Measurements from ENCODE around the gene RAB40C.
A peak's percentile ranks its signal among the peaks of the same experiment; 100 is the strongest.

Gene RAB40C

DNA sequence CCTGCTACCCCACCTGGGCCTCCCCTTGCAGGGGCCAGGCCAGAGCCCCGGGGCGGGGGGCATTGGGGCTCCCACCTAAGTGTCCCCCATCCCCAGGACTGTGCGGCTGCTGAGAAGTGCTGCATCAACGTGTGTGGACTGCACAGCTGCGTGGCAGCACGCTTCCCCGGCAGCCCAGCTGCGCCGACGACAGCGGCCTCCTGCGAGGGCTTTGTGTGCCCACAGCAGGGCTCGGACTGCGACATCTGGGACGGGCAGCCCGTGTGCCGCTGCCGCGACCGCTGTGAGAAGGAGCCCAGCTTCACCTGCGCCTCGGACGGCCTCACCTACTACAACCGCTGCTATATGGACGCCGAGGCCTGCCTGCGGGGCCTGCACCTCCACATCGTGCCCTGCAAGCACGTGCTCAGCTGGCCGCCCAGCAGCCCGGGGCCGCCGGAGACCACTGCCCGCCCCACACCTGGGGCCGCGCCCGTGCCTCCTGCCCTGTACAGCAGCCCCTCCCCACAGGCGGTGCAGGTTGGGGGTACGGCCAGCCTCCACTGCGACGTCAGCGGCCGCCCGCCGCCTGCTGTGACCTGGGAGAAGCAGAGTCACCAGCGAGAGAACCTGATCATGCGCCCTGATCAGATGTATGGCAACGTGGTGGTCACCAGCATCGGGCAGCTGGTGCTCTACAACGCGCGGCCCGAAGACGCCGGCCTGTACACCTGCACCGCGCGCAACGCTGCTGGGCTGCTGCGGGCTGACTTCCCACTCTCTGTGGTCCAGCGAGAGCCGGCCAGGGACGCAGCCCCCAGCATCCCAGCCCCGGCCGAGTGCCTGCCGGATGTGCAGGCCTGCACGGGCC lies 42.8 kb downstream of the RAB40C start:
- TF ChIP-seq, protein P1, sequence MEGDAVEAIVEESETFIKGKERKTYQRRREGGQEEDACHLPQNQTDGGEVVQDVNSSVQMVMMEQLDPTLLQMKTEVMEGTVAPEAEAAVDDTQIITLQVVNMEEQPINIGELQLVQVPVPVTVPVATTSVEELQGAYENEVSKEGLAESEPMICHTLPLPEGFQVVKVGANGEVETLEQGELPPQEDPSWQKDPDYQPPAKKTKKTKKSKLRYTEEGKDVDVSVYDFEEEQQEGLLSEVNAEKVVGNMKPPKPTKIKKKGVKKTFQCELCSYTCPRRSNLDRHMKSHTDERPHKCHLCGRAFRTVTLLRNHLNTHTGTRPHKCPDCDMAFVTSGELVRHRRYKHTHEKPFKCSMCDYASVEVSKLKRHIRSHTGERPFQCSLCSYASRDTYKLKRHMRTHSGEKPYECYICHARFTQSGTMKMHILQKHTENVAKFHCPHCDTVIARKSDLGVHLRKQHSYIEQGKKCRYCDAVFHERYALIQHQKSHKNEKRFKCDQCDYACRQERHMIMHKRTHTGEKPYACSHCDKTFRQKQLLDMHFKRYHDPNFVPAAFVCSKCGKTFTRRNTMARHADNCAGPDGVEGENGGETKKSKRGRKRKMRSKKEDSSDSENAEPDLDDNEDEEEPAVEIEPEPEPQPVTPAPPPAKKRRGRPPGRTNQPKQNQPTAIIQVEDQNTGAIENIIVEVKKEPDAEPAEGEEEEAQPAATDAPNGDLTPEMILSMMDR (IDR thresholded peaks at IDR 0.05; ENCODE audit: extremely low read depth, missing control alignments), result no peak
- no peak for DNase-seq (ENCODE audit: low spot score)

DNA sequence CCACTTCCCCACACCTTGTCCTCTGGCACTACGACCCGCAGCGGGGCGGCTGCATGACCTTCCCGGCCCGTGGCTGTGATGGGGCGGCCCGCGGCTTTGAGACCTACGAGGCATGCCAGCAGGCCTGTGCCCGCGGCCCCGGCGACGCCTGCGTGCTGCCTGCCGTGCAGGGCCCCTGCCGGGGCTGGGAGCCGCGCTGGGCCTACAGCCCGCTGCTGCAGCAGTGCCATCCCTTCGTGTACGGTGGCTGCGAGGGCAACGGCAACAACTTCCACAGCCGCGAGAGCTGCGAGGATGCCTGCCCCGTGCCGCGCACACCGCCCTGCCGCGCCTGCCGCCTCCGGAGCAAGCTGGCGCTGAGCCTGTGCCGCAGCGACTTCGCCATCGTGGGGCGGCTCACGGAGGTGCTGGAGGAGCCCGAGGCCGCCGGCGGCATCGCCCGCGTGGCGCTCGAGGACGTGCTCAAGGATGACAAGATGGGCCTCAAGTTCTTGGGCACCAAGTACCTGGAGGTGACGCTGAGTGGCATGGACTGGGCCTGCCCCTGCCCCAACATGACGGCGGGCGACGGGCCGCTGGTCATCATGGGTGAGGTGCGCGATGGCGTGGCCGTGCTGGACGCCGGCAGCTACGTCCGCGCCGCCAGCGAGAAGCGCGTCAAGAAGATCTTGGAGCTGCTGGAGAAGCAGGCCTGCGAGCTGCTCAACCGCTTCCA lies 43.6 kb downstream of the RAB40C start:
- TF ChIP-seq, protein P1 (IDR thresholded peaks at IDR 0.05; ENCODE audit: extremely low read depth, missing control alignments), result no peak

DNA sequence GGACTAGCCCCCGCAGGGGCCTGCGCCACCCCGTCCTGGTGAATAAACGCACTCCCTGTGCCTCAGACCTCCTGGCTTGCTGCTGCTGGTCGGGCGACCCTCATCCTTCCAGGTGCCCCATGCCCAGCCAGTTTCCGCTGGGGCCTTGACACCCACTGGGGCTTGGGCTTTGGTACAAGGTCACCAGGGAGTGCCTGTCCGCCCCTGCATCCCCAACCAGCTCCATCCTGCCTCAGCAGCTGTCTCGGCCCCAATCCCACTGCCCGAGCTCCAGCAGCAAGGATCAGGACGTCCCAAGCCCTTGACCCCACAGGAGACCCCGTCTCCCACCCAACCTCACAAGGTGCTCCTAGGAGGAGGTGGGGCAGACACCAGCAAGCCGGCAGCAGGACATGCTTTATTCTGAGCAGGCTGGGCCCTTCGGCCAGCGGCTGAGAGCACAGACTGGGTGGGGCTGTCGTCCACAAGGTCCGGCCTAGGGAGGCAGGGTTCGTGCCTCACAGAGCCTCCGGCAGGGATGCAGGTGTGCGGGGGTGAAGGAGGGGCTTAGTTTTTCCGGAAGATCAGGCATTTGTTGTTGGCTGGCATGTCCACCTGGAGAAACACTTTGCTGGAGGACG lies 44.3 kb downstream of the RAB40C start:
- no peak for DNase-seq (ENCODE audit: low spot score)
- TF ChIP-seq, protein P1 (IDR thresholded peaks at IDR 0.05; ENCODE audit: extremely low read depth, missing control alignments), result no peak

More for the DNA sequence above, 43.6 kb downstream of the RAB40C start:
- no peak for DNase-seq (ENCODE audit: low spot score)

DNA sequence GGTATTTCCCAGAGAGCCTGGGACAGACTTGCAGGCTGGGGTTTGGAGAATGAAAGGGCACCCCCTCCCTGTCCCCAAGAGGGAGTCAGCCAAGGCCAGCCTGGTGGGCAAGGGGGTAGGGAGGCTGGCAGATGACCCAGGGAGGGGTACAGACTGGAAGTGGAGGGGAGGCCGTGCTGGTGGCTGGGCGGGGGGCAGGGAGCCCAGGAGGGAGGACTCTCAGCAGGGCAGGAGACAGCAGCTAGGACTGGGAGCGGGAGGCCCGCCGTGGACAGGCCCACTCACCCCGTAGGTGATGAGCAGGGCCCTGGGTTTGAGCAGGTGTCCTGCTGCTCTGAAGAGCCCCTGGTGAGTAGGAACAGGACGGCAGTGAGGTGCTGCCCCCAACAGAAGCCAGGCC lies 45.1 kb downstream of the RAB40C start:
- TF ChIP-seq, protein P1 (IDR thresholded peaks at IDR 0.05; ENCODE audit: extremely low read depth, missing control alignments), result no peak

DNA sequence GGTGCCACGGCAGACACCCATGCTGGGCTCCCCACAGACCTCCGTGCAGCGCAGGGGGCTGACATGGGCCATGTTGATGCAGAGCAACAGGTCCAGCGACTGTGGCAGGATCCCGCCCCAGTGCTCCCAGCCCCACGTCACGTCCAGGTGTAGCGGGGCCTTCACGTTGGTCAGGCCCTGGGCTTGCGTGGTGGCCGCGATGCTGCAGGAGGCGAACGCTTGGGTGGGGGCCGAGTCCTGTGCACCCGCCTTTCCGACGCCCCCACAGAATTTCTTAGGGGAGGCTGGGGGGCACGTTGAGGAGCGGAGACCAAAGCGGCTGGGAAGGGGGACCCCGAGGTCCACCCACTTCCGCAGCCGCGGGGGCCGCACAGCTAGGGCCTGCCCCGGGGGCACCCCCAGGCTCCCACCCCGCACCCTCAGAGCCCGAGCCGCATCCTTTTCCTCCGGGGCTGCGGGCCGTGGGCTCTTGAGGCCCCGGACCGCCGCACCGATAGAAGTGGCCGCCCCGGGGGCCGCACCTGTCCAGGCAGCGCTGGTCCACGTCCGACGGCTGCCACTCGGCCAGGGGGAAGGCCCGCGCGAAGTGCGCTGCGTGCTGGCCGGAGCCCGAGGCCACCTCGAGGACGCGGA lies 45.8 kb downstream of the RAB40C start:
- DNase-seq (ENCODE audit: low spot score), result peak; percentile 39
- TF ChIP-seq, protein P1 (IDR thresholded peaks at IDR 0.05; ENCODE audit: extremely low read depth, missing control alignments), result no peak

More for the DNA sequence above, 45.1 kb downstream of the RAB40C start:
- peak; percentile 29 for DNase-seq (ENCODE audit: low spot score)

DNA sequence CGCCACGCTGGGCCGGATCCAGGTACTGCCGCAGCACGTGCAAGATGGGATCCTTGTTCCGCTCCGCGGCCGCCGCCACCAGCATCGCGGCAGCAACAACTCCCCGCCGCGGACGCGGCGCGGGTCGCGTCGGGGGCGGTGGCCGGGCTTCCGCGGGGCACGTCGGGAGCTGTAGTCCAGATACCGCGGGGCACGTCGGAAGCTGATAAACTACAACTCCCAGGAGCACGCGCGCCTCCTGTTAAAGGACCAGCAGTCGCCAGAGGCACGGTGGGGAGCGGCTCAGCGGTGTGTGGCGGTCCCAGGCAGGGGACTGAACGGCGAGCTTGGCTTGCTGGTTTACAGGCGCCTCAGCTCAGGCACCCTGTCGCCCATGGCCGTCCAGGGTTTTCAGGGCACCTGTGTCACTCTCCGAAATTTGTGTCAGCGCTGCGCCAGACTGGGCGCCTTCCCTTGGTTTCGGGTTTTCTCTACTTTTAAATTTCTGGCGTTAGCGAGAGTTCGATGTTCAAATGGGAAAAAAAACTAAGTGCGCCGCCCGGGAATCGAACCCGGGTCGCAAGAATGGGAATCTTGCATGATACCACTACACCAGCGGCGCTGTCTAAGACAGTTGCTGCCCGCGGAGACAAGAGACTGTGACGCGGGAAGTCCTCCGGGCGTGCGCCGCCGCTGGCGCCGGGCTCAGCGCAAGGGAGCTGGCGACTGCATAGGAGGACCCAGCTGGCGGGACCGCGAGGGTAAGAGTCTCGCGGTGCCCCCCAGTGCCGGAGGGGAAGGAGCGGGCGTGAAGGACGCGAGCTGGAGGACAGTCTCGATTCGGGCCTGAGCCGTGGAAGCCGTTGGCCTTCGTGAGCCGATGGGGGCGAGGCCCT lies 46.6 kb downstream of the RAB40C start, which contains the start of gene METTL26:
TSS of gene METTL26 (minus strand) at position 100 of the 875 bp plus-strand sequence. CDS start at position 85, 15 bp downstream.
- TF ChIP-seq, protein P1 (IDR thresholded peaks at IDR 0.05; ENCODE audit: extremely low read depth, missing control alignments), result no peak
- DNase-seq (ENCODE audit: low spot score), result peak; percentile 99
